Measurements from ENCODE around the gene BCL6.

- no peak for TF ChIP-seq EZH2 (IDR thresholded peaks at IDR 0.05; ENCODE audit: borderline replicate concordance)
- TF ChIP-seq CTCF (IDR thresholded peaks at IDR 0.05; ENCODE audit: poor library complexity): no peak
- TF ChIP-seq EZH2phosphoT487 (IDR thresholded peaks at IDR 0.05; ENCODE audit: low read depth, severe bottlenecking, unreplicated experiment): no peak
These were observed 47.3 kb upstream of the BCL6 start for GRCh38 chr3:187792521-187792920.

All from hepatocyte (in vitro differentiated cells).